Naive thymus-derived CD4-positive, alpha-beta T cell (primary cell): ENCODE data around the gene SULT4A1. TPM values are rescaled to one million over a fixed set of nuclear protein-coding genes. Genes with fewer than 3 reads are reported as not detected.

Experiments
- ATAC-seq: fragments of 150-1000 bp; cut with Tn5 transposase; 2 replicates; pipeline ENCODE4 v1.10.0; 2021; ENCODE audit warnings: mild to moderate bottlenecking, moderate library complexity
- CTCF ChIA-PET: fragments of 350-600 bp; sonication (Branson Sonifier 250); formaldehyde crosslinking; loops from one replicate; lab custom pipeline; 2021; ENCODE audit warnings: antibody characterized with exemption; lab: Charles Lee
- POLR2A ChIA-PET: fragments of 350-600 bp; sonication (Branson Sonifier 250); formaldehyde crosslinking; loops from one replicate; lab custom pipeline; 2021; ENCODE audit warnings: antibody characterized with exemption, inconsistent platforms; lab: Charles Lee
- DNase-seq, 9 donors: peaks; one replicate each; pipeline versions ENCODE4 v3.0.0 to v3.0.0-alpha.2; 2020 to 2022; ENCODE audit warnings: mixed read lengths in 1 of 9
- H3K27ac ChIP-seq: one replicate; pipeline ENCODE4 v1.7.0; 2013; ENCODE audit warnings: mild to moderate bottlenecking, low read depth, low read length, moderate library complexity
- H3K27me3 ChIP-seq, 2 donors: one replicate each; pipeline ENCODE4 v1.7.0; 2013; ENCODE audit warnings: low read length in 2 of 2, mild to moderate bottlenecking in 2 of 2, moderate library complexity in 2 of 2; ENCODE audit not compliant: control insufficient read depth in 2 of 2, insufficient read depth in 2 of 2
- H3K36me3 ChIP-seq, 3 experiments: 1 replicate in 2 of 3; 2 replicates in 1 of 3; pipeline ENCODE4 v1.7.0; 2013; ENCODE audit warnings: low read length in 3 of 3, mild to moderate bottlenecking in 3 of 3, moderate library complexity in 1 of 3; ENCODE audit not compliant: insufficient read depth in 3 of 3, control insufficient read depth in 2 of 3
- H3K4me1 ChIP-seq, 2 donors: one replicate each; pipeline ENCODE4 v1.7.0; 2013; ENCODE audit warnings: low read length in 2 of 2, mild to moderate bottlenecking in 2 of 2, moderate library complexity in 1 of 2; ENCODE audit not compliant: control insufficient read depth in 2 of 2, insufficient read depth in 2 of 2
- H3K4me3 ChIP-seq: 2 replicates; pipeline ENCODE4 v1.7.0; 2013; ENCODE audit warnings: mild to moderate bottlenecking, low read length
- H3K9me3 ChIP-seq, 3 experiments: 1 replicate in 2 of 3; 2 replicates in 1 of 3; pipeline ENCODE4 v1.7.0; 2013; ENCODE audit warnings: low read length in 3 of 3; ENCODE audit not compliant: control insufficient read depth in 2 of 3
- H3K27ac Mint-ChIP-seq, 9 donors: one replicate each; pipeline ENCODE4 v1.8.0; 2020 to 2022; ENCODE audit warnings: mixed read lengths in 9 of 9, mild to moderate bottlenecking in 8 of 9, moderate library complexity in 5 of 9, inconsistent platforms in 2 of 9
- H3K27me3 Mint-ChIP-seq, 5 donors: one replicate each; pipeline ENCODE4 v1.8.0; 2021 to 2022; ENCODE audit warnings: mixed read lengths in 5 of 5, mild to moderate bottlenecking in 1 of 5
- H3K36me3 Mint-ChIP-seq, 5 donors: one replicate each; pipeline ENCODE4 v1.8.0; 2020 to 2022; ENCODE audit warnings: mixed read lengths in 5 of 5, mild to moderate bottlenecking in 3 of 5, inconsistent platforms in 1 of 5
- H3K4me1 Mint-ChIP-seq, 7 donors: one replicate each; pipeline ENCODE4 v1.8.0; 2020 to 2022; ENCODE audit warnings: mixed read lengths in 7 of 7, mild to moderate bottlenecking in 3 of 7, inconsistent platforms in 1 of 7
- H3K4me3 Mint-ChIP-seq, 10 donors: one replicate each; pipeline ENCODE4 v1.8.0; 2020 to 2022; ENCODE audit warnings: mild to moderate bottlenecking in 10 of 10, mixed read lengths in 10 of 10, moderate library complexity in 6 of 10, inconsistent platforms in 2 of 10
- H3K9me3 Mint-ChIP-seq, 11 donors: one replicate each; pipeline ENCODE4 v1.8.0; 2020 to 2022; ENCODE audit warnings: mixed read lengths in 11 of 11, mild to moderate bottlenecking in 4 of 11, inconsistent platforms in 1 of 11, moderate library complexity in 1 of 11
- intact Hi-C, 2 donors: fragments of 100-400 bp; cut with micrococcal nuclease; formaldehyde crosslinking; loops; one replicate each; pipeline ENCODE4 v1.15.1; 2023
- polyA plus RNA-seq, 2 donors: library from polyadenylated mRNA; unstranded; fragments of 300-500 nt; fragmentation: Illumina TruSeq; gene quantifications; one replicate each; pipeline ENCODE4 v1.2.3, GENCODE V29; 2021
- total RNA-seq, 6 experiments: library from RNA in 5 of 6; stranded (reverse) in 5 of 6; gene quantifications; 1 replicate in 5 of 6; 2 replicates in 1 of 6; pipeline ENCODE4 v1.2.3 and lab custom pipeline; 2021 to 2026

Gene SULT4A1
- total and polyA plus RNA-seq, 7 experiments from 2014 or later: not detected

- ChIA-PET POLR2A (no interaction called here), CTCF (no interaction called here)
- Mint-ChIP-seq H3K36me3 (no peaks in the 10 kb centered on the region), H3K27ac (no peak overlapping the region), H3K4me1 (peaks cover 0 to 1% (median 0%) of the 10 kb centered on the region in 7 donors), H3K4me3 (no peak overlapping the region), H3K9me3 (no peaks in the 10 kb centered on the region), H3K27me3 (peaks cover 0 to 8% (median 7%) of the 10 kb centered on the region in 5 donors)
- no peak for ATAC-seq
- intact Hi-C loops: no loop called here
- no peaks in the 10 kb centered on the region for H3K27me3 ChIP-seq
- H3K36me3 ChIP-seq: no peaks in the 10 kb centered on the region
- no peak overlapping the region for H3K4me3 ChIP-seq
- DNase-seq: no peak
- H3K4me1 ChIP-seq: no peaks in the 10 kb centered on the region
- no peaks in the 10 kb centered on the region for H3K9me3 ChIP-seq
- H3K27ac ChIP-seq: no peak overlapping the region
These were observed 24.2 kb downstream of the SULT4A1 start for GRCh38 chr22:43838161-43838560.

- H3K36me3 ChIP-seq: no peaks in the 10 kb centered on the region
- Mint-ChIP-seq H3K4me3 (no peak overlapping the region), H3K27ac (no peak overlapping the region), H3K27me3 (peaks cover 0 to 10% (median 7%) of the 10 kb centered on the region in 5 donors), H3K36me3 (no peaks in the 10 kb centered on the region), H3K9me3 (no peaks in the 10 kb centered on the region), H3K4me1 (peaks cover 0 to 4% (median 0%) of the 10 kb centered on the region in 7 donors)
- H3K4me3 ChIP-seq: no peak overlapping the region
- ATAC-seq (no peak), DNase-seq (no peak)
- no peak overlapping the region for H3K27ac ChIP-seq
- ChIA-PET CTCF (no interaction called here), POLR2A (no interaction called here)
- no peaks in the 10 kb centered on the region for H3K4me1 ChIP-seq
- H3K9me3 ChIP-seq: no peaks in the 10 kb centered on the region
- intact Hi-C loops: no loop called here
- no peaks in the 10 kb centered on the region for H3K27me3 ChIP-seq
These were observed 24.6 kb downstream of the SULT4A1 start for GRCh38 chr22:43837666-43838065.

GRCh38 chr22:43835736-43836135 is 26.6 kb downstream of the SULT4A1 start:
- CTCF ChIA-PET: no interaction called here
- no peak for DNase-seq

GRCh38 chr22:43835166-43835565 is 27.1 kb downstream of the SULT4A1 start:
- no peak for DNase-seq

More at GRCh38 chr22:43835736-43836135, 26.6 kb downstream of the SULT4A1 start:
- Mint-ChIP-seq H3K9me3 (no peaks in the 10 kb centered on the region), H3K27me3 (peaks cover 0 to 10% (median 7%) of the 10 kb centered on the region in 5 donors), H3K36me3 (no peaks in the 10 kb centered on the region), H3K27ac (no peak overlapping the region), H3K4me1 (peaks cover 0 to 4% (median 0%) of the 10 kb centered on the region in 7 donors), H3K4me3 (no peak overlapping the region)
- Histone ChIP-seq H3K4me1 (no peaks in the 10 kb centered on the region), H3K36me3 (no peaks in the 10 kb centered on the region), H3K9me3 (no peaks in the 10 kb centered on the region), H3K27me3 (no peaks in the 10 kb centered on the region), H3K27ac (no peak overlapping the region), H3K4me3 (no peak overlapping the region)
- POLR2A ChIA-PET: no interaction called here
- ATAC-seq: no peak
- intact Hi-C loops: no loop called here

GRCh38 chr22:43833286-43834240 is 28.8 kb downstream of the SULT4A1 start:
- DNase-seq: no peak

More at GRCh38 chr22:43835166-43835565, 27.1 kb downstream of the SULT4A1 start:
- Mint-ChIP-seq H3K27ac (no peak overlapping the region), H3K9me3 (no peaks in the 10 kb centered on the region), H3K27me3 (peaks cover 0 to 10% (median 7%) of the 10 kb centered on the region in 5 donors), H3K4me3 (no peak overlapping the region), H3K36me3 (no peaks in the 10 kb centered on the region), H3K4me1 (peaks cover 0 to 4% (median 0%) of the 10 kb centered on the region in 7 donors)
- H3K27me3 ChIP-seq: no peaks in the 10 kb centered on the region
- ChIA-PET POLR2A (no interaction called here), CTCF (no interaction called here)
- no peaks in the 10 kb centered on the region for H3K4me1 ChIP-seq
- H3K27ac ChIP-seq: no peak overlapping the region
- H3K9me3 ChIP-seq: no peaks in the 10 kb centered on the region
- H3K4me3 ChIP-seq: no peak overlapping the region
- no peak for ATAC-seq
- H3K36me3 ChIP-seq: no peaks in the 10 kb centered on the region
- intact Hi-C loops: no loop called here

GRCh38 chr22:43832393-43833265 is 29.7 kb downstream of the SULT4A1 start:
- H3K9me3 Mint-ChIP-seq: no peaks in the 10 kb centered on the region
- no peak for DNase-seq
- peak; percentile 20 for ATAC-seq

More at GRCh38 chr22:43833286-43834240, 28.8 kb downstream of the SULT4A1 start:
- Mint-ChIP-seq H3K9me3 (no peaks in the 10 kb centered on the region), H3K27ac (no peak overlapping the region), H3K36me3 (no peaks in the 10 kb centered on the region), H3K4me3 (no peak overlapping the region), H3K27me3 (peaks cover 0 to 10% (median 7%) of the 10 kb centered on the region in 5 donors), H3K4me1 (peaks cover 0 to 2% (median 0%) of the 10 kb centered on the region in 7 donors)
- CTCF ChIA-PET: no interaction called here
- H3K27me3 ChIP-seq: no peaks in the 10 kb centered on the region
- no peak for ATAC-seq
- no peaks in the 10 kb centered on the region for H3K4me1 ChIP-seq
- no peaks in the 10 kb centered on the region for H3K36me3 ChIP-seq
- H3K27ac ChIP-seq: no peak overlapping the region
- H3K9me3 ChIP-seq: no peaks in the 10 kb centered on the region
- POLR2A ChIA-PET: no interaction called here
- intact Hi-C loops: no loop called here
- no peak overlapping the region for H3K4me3 ChIP-seq

More at GRCh38 chr22:43832393-43833265, 29.7 kb downstream of the SULT4A1 start:
- no peak overlapping the region for H3K27ac ChIP-seq
- no peaks in the 10 kb centered on the region for H3K36me3 Mint-ChIP-seq
- ChIA-PET CTCF (no interaction called here), POLR2A (no interaction called here)
- no peaks in the 10 kb centered on the region for H3K4me1 ChIP-seq
- H3K4me3 ChIP-seq: no peak overlapping the region
- H3K27me3 Mint-ChIP-seq: peaks cover 0 to 10% (median 7%) of the 10 kb centered on the region in 5 donors
- H3K9me3 ChIP-seq: no peaks in the 10 kb centered on the region
- H3K27me3 ChIP-seq: no peaks in the 10 kb centered on the region
- peaks cover 0 to 2% (median 0%) of the 10 kb centered on the region in 7 donors for H3K4me1 Mint-ChIP-seq
- H3K36me3 ChIP-seq: no peaks in the 10 kb centered on the region
- intact Hi-C loops: no loop called here
- no peak overlapping the region for H3K27ac Mint-ChIP-seq
- no peak overlapping the region for H3K4me3 Mint-ChIP-seq
